Umbilical cord (tissue), 2 donors: ENCODE data around the gene EGFL7. TPM values are rescaled to one million over a fixed set of nuclear protein-coding genes. Genes with fewer than 3 reads are reported as not detected.

ENCODE experiments used
- DNase-seq: peaks from one replicate; pipeline ENCODE4 v3.0.0-alpha.2; 2015; ENCODE audit warnings: low spot score
- total RNA-seq: library from RNA; depleted of rRNA; stranded (reverse); fragments of >200 nt; gene quantifications from one replicate; pipeline ENCODE4 v1.2.3, GENCODE V29; 2014; ENCODE audit warnings: low replicate concordance; ENCODE audit not compliant: insufficient read depth

The EGFL7 gene
- total RNA-seq, 1 donor from 2014 or later = 49.4 TPM

DNA sequence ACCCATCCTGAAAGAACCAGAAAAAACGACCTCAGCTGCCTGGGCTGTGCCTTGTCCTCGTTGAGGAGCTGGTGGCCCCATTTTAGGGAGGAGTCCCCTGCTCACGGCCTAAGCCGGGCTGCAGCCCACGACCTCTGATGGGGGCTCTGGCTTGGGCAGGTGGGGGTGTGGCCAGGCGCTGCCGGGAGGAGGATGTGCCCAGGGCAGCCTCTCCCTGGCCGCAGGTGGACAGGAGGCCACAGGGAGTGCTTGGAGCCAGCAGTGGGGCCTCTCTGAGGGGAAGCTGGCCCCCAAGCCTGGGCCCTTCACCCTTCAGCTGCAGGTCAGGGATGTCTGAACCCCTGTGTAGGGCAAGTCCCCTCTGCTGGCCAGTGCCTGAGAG is 52.2 kb downstream of the EGFL7 start:
- no peak for DNase-seq

DNA sequence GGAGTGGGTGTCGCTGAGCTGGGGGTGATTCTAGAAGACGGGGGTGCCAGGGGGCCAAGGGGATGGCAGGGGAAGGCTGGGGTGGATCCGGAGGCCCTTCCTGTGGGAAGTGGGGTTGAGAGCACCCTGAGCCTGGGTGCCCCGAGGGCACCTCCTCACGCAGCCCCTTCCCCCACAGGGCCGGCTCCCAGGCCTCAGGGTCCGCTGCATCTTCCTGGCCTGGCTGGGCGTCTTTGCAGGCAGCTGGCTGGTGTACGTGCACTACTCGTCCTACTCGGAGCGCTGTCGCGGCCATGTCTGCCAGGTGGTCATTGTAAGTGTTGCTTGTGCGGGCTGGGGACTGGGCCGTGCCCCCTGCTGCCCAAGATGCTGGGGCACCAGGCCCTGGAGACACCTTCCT is 54.7 kb downstream of the EGFL7 start:
- no peak for DNase-seq

DNA sequence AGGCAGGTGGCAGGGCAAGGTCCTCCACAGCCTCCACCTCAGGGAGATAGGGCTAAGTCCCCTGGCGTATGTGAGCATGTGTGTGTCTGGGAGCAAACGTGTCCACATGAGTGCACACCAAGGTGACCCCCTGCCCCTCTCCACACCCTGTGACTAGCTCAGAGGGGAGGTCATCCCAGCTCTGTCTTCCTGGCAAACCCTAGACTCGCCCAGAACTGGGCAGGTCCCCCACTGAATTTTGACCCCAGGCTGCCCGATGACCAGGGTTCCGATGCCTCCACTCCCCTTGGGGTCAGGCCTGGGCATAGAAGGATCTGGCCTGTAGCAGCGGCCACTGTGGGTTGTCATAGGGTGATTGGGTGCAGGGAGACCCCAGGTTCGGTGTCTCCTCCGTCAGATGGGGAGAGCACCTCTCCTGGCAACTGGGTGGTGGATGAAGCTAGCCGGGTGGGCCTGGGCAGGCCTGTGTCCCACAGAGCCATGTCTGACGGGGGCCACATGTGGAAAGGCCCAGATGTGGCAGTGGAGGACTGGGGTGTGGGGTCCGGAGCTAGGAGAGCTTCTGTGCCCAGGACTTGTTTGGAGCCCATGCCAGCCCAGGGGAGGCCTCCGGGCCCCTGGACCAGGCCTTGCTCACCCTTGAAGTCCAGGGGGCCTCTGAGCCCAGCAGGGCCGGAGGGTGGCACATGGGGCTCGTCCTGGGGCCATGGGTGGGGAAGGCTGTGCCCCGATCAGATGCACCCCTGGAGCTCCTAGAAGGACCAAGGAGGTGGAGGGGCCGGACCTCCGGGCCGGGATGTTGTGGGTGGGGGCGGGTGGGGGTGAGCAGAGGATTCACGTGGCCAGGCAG is 55.9 kb downstream of the EGFL7 start:
- no peak for DNase-seq

DNA sequence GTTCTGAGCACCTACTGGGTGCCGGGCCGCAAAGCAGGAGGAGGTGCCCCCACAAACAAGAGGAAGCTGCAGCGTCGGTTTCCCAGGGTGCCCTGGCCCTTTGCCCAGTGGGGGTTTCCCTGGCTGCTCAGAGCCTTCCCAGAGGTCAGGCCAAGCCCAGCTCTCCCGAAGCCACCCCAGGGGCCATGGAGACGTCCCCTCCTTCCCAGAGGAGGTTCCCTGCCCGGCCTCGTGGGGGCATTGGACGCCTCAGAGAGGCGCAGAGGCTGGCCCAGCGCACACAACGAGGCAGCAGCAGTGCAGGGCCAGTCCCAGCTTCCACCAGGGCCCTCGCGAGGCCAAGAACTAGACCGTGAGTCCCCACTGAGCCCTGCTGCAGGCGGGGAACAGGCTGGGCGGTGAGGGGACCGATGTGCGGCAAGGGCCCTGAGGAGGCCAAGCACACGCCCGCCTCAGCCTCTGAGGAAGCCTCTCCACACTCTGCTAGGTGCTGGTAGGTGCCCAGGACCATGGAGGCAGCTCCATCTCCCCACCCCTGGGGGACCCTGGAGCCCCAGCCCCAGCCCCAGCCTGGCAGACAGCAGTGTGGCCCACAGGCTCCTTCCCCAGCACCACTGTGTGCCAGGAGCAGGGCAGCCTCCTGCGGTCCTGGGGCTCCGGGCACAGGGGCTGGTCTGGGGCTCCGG is 56.6 kb downstream of the EGFL7 start:
- no peak for DNase-seq

DNA sequence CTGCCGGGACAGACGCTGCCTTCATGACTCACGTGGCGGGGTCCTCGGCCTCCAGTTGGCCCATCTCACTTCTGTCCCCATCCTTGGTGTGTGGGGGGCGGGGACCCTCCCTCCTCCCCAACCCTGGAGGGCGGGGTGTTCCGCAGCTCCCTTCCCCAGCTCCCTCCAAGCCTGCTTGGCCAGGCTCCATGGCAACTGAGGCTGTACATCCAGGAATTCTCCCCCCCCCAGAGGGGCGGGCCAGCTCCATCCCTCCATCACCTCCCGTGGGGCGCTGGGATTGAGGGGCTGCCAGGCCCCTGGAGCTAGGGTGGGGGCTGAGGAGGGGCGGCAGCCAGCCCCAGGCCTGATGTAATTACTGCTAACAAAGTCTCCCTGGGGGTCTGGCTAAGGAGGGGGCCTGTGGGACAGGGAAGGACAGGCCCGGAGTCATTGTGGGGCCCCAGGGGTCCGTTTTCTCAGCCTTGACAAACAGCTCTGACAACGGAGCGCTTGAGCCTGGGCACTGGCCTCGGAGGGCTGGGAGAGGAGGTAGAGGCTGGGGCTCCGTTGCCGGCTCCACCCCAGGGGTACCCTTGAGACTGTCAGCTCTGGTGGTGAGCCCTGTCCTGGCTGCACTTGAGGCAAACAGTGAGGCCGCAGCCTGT is 57.7 kb downstream of the EGFL7 start:
- peak; percentile 70 for DNase-seq

DNA sequence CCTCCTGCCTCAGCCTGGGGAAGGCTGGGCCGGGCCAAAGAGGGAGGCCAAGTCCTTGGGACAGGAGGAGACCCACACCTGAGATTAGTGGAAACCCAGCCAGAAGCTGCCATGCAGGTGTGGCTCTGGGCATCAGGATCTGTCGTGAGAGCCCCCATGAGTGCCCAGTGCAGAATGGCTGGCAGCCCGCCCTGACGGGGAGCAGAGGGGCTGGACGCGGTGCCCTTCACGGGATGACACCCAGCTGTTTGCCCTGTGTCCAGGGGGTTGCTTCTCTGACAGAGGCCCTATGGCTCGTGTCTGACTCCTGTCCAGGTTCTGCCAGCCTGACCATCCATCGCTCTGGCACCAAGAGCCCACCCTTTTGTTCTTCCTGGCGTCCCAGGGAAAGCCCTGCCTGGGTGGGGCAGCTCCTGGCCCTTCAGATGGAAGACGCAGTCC is 58.2 kb downstream of the EGFL7 start:
- no peak for DNase-seq

DNA sequence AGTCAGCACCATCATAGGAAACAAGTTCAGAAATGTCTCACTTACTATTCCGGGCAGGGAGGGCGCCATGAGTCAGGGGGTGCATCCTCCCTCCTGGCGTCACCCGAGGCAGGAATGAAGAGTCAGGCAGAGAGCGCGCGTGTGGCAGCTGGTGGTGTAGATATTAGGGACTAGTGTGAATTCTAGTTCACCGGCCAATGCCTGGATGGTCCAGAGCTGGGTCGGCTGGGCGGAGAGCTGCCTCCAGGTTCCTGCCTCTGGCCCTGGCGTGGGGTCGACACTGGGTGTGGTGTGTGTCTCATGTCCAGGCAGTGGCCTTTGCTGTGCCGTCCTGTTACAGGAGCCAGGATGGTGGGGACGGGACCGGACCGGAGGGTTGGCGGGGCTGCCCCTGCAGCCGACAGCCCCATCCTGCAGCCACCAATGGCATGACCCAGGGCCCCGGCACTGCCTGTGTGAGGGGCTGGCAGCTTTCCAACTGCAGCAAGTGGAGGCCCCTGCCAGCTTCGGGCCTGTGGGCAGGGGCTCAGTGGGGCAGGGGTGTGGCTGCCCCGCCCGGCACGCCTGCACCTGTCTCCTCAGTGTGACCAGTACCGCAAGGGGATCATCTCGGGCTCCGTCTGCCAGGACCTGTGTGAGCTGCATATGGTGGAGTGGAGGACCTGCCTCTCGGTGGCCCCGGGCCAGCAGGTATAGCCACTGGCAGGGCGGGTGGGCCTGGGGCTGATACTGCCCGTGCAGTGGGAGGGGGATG is 58.8 kb downstream of the EGFL7 start:
- no peak for DNase-seq

Other genes with a start within 250 kb of the EGFL7 start
- 5.3 TPM for gene INPP5E, start 223.1 kb upstream of the EGFL7 start, total RNA-seq
- 12.3 TPM for gene SEC16A, start 179.9 kb upstream of the EGFL7 start, total RNA-seq
- 23.1 TPM for gene NOTCH1, start 116.9 kb upstream of the EGFL7 start, total RNA-seq
- gene AGPAT2, start 24.5 kb downstream of the EGFL7 start, total RNA-seq = 32.7 TPM
- gene DIPK1B, start 49.7 kb downstream of the EGFL7 start, total RNA-seq = 3.1 TPM
- gene LCN10, start 80.0 kb downstream of the EGFL7 start, total RNA-seq = 2.2 TPM
- gene LCN6, start 85.6 kb downstream of the EGFL7 start, total RNA-seq = not detected
- gene LCN8, start 95.3 kb downstream of the EGFL7 start, total RNA-seq = 0.48 TPM
- gene LCN15, start 101.6 kb downstream of the EGFL7 start, total RNA-seq = 2.2 TPM
- gene TMEM141, start 128.4 kb downstream of the EGFL7 start, total RNA-seq = 90.5 TPM
- not detected for gene CCDC183, start 133.4 kb downstream of the EGFL7 start, total RNA-seq
- 40.2 TPM for gene RABL6, start 145.0 kb downstream of the EGFL7 start, total RNA-seq
- gene AJM1, start 179.6 kb downstream of the EGFL7 start, total RNA-seq = 1.4 TPM
- gene PHPT1, start 186.5 kb downstream of the EGFL7 start, total RNA-seq = 49.1 TPM
- gene MAMDC4, start 189.4 kb downstream of the EGFL7 start, total RNA-seq = 4.6 TPM
- gene EDF1, start 203.4 kb downstream of the EGFL7 start, total RNA-seq = 217 TPM
- gene TRAF2, start 223.6 kb downstream of the EGFL7 start, total RNA-seq = 5.1 TPM